ENCODE results near the gene MYL6. TPM values are rescaled to one million over a fixed set of nuclear protein-coding genes. Genes with fewer than 3 reads are reported as not detected.

Gene MYL6
- total RNA-seq, 1 experiment from 2014 or later, result 1,181 TPM

GRCh38 chr12:56154246-56154771 lies 3.9 kb upstream of the MYL6 start:
- H4K20me1 ChIP-seq (ENCODE audit: control insufficient read depth, insufficient read depth, insufficient read length), result no peaks in the 10 kb centered on the region
- no peak overlapping the region for H4K8ac ChIP-seq (replicated peaks; ENCODE audit: insufficient read length, low read depth, low read length)
- no peak overlapping the region for H2BK20ac ChIP-seq (ENCODE audit: low read depth, low read length, poor library complexity, severe bottlenecking)
- H3K9ac ChIP-seq (ENCODE audit: extremely low read depth, insufficient read length, low read length), result no peak overlapping the region
- no CpG with 5 or more reads among the region's 1 CpG for WGBS (ENCODE audit: extremely low coverage, insufficient read length, low lambda C conversion rate)
- TF ChIP-seq CTCF (conservative IDR thresholded peaks at IDR 0.05), result no peak
- H3T11ph ChIP-seq (ENCODE audit: low read length), result no peak overlapping the region
- H3K27me3 ChIP-seq (ENCODE audit: insufficient read depth, low read length), result no peaks in the 10 kb centered on the region
- no peak overlapping the region for H2BK12ac ChIP-seq (ENCODE audit: insufficient read length, low read depth, low read length)
- H3K18ac ChIP-seq (ENCODE audit: insufficient read length, low read depth, low read length), result no peak overlapping the region
- H2BK120ac ChIP-seq (ENCODE audit: low read depth, low read length, poor library complexity, severe bottlenecking), result no peak overlapping the region
- Mint-ChIP-seq H3K9me3 (peaks cover 0 to 4% of the 10 kb centered on the region in 2 experiments; a peak in 3 of 5 replicates), H3K27me3 (ENCODE audit: low read depth) (peaks cover 4% of the 10 kb centered on the region; the same call in 1 of the 2 replicates), H3K4me3 (peak overlapping the region; percentile 21 to 64; a peak in 3 of 5 replicates), H3K36me3 (ENCODE audit: insufficient read depth in 1 of 3, low read depth in 3 of 3) (peaks cover 24 to 34% (median 33%) of the 10 kb centered on the region in 3 experiments), H3K4me1 (peaks cover 30 to 40% of the 10 kb centered on the region in 2 experiments), H3K27ac (peak overlapping the region; percentile 55 to 85 (median 62); a peak in 3 of 7 replicates)
- H3K4ac ChIP-seq (ENCODE audit: low read depth, low read length), result no peak overlapping the region
- DNase-seq, result no peak
- H3K4me2 ChIP-seq (ENCODE audit: insufficient read depth, insufficient read length, low read length), result no peak overlapping the region
- H2AFZ ChIP-seq (ENCODE audit: low read length), result no peak overlapping the region
- H3K23ac ChIP-seq (ENCODE audit: insufficient read length, low read depth, low read length), result no peak overlapping the region
- peaks cover 3% of the 10 kb centered on the region; the same call in 1 of the 2 replicates for H3K79me2 ChIP-seq (ENCODE audit: insufficient read depth, low read length)
- peaks cover 22% of the 10 kb centered on the region for H3K23me2 ChIP-seq (ENCODE audit: insufficient read length, low read depth, low read length, poor library complexity, severe bottlenecking)
- H2BK15ac ChIP-seq (ENCODE audit: low read depth, low read length), result no peak overlapping the region
- H3K4me1 ChIP-seq (ENCODE audit: insufficient read depth, low read length), result 0 out of 2 replicates have a peak, but pooled peaks cover 2% of the 10 kb centered on the region
- H3K79me1 ChIP-seq (ENCODE audit: insufficient read depth, low read depth, low read length, poor library complexity, severe bottlenecking), result no peaks in the 10 kb centered on the region
- H3K9me3 ChIP-seq (ENCODE audit: control insufficient read depth, low read depth, low read length), result no peaks in the 10 kb centered on the region
- no peak overlapping the region for H4K5ac ChIP-seq (ENCODE audit: insufficient read length, low read depth, low read length)
- H2BK5ac ChIP-seq (ENCODE audit: insufficient read length, low read length), result no peak overlapping the region
- no peak overlapping the region for H2AK5ac ChIP-seq (ENCODE audit: insufficient read length, low read length)
- no peak overlapping the region for H3K27ac ChIP-seq (ENCODE audit: insufficient read length, low read depth, low read length)
- no peak overlapping the region for H3K56ac ChIP-seq (ENCODE audit: insufficient read length, low read depth, low read length)
- no peak overlapping the region for H4K91ac ChIP-seq (ENCODE audit: insufficient read length, low read depth, low read length)
- H3K14ac ChIP-seq (ENCODE audit: insufficient read depth, low read length), result no peak overlapping the region
